GM06990 (cell line): ENCODE results near the gene FCRLA.
"Not testable (repeated sequence)": the region's sequence is repeated elsewhere in the genome, so short reads cannot be mapped to it uniquely, and the experiment has no call there.

Source experiments
- DNase-seq: peaks from one replicate; pipeline ENCODE4 v3.0.0-alpha.2; 2011; ENCODE audit not compliant: insufficient read length; ENCODE audit errors: extremely low read depth
- H3K27me3 ChIP-seq: replicated peaks from 2 replicates; pipeline ENCODE4 v1.6.0; 2011; ENCODE audit warnings: low read length; ENCODE audit not compliant: control insufficient read depth, insufficient read depth
- H3K36me3 ChIP-seq: 2 replicates; pipeline ENCODE4 v1.5.1; 2011; ENCODE audit warnings: low read length; ENCODE audit not compliant: control insufficient read depth, insufficient read depth
- H3K4me3 ChIP-seq: replicated peaks from 2 replicates; pipeline ENCODE4 v1.5.1; 2011; ENCODE audit warnings: low read depth, mild to moderate bottlenecking, control low read depth, low read length
- TF ChIP-seq, protein P1 (sequence below): IDR thresholded peaks from 2 replicates; pipeline ENCODE4 v1.5.1; 2011; ENCODE audit warnings: low read length, control low read depth, mild to moderate bottlenecking, inconsistent platforms; ENCODE audit not compliant: insufficient read depth, poor library complexity, severe bottlenecking

FCRLA gene

GRCh38 chr1:161676441-161676840 is 30.6 kb upstream of the FCRLA start:
- TF ChIP-seq, protein P1, sequence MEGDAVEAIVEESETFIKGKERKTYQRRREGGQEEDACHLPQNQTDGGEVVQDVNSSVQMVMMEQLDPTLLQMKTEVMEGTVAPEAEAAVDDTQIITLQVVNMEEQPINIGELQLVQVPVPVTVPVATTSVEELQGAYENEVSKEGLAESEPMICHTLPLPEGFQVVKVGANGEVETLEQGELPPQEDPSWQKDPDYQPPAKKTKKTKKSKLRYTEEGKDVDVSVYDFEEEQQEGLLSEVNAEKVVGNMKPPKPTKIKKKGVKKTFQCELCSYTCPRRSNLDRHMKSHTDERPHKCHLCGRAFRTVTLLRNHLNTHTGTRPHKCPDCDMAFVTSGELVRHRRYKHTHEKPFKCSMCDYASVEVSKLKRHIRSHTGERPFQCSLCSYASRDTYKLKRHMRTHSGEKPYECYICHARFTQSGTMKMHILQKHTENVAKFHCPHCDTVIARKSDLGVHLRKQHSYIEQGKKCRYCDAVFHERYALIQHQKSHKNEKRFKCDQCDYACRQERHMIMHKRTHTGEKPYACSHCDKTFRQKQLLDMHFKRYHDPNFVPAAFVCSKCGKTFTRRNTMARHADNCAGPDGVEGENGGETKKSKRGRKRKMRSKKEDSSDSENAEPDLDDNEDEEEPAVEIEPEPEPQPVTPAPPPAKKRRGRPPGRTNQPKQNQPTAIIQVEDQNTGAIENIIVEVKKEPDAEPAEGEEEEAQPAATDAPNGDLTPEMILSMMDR = no peak
- Histone ChIP-seq H3K27me3 (no peaks in the 10 kb centered on the region), H3K36me3 (peaks cover 4% of the 10 kb centered on the region), H3K4me3 (no peak overlapping the region)
- DNase-seq = no peak

- TF ChIP-seq, protein P1 = no peak
- Histone ChIP-seq H3K36me3 (peaks cover 3% of the 10 kb centered on the region), H3K4me3 (no peak overlapping the region), H3K27me3 (no peaks in the 10 kb centered on the region)
- no peak for DNase-seq
Measured at GRCh38 chr1:161676958-161677689, 29.9 kb upstream of the FCRLA start.

GRCh38 chr1:161678500-161678899 is 28.5 kb upstream of the FCRLA start:
- TF ChIP-seq, protein P1 = no peak
- no peak for DNase-seq

DNA sequence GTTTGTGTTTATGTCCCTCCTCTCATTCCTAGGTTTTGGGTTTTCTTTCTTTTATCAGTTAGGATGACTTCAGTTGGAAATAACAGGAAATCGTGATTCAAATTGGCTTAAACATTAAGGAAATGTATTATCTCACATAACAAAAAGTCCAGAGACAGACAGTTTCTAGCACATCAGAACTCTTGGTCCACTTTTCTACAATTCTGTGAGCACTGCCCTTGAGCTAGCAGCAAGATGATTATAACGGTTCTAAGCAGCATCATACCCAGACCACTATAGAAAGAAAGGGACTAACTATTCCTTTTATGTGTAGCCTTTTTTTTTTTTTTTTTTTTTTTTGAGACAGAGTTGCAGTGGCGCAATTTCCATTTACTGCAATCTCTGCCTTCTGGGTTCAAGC is 25.1 kb upstream of the FCRLA start:
- no peak overlapping the region for H3K4me3 ChIP-seq
- H3K36me3 ChIP-seq = no peaks in the 10 kb centered on the region; the same call in 1 of the 2 replicates
- no peak for DNase-seq
- H3K27me3 ChIP-seq = no peaks in the 10 kb centered on the region
- TF ChIP-seq, protein P1 = no peak

More at GRCh38 chr1:161678500-161678899, 28.5 kb upstream of the FCRLA start:
- peaks cover 1% of the 10 kb centered on the region for H3K36me3 ChIP-seq
- H3K27me3 ChIP-seq = no peaks in the 10 kb centered on the region
- H3K4me3 ChIP-seq = no peak overlapping the region

DNA sequence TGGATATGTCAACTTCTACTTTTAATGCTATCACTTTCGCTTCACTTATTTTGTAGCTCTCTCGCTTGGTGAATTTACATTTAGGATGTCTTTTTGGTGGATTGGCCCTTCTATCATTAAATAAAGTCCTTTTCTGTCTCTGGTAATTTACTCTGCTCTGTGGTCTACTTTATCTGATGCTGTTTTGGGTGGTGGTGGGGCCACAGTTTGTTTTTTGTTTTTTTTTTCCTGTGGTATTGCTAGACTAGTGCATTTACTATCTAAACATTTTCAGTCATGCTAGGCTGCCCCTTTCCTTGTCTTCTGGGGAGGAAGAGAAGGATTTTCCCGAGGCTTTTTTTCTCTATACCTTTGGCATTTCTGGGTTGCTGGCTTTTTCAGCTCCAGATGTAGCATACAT is 18.1 kb upstream of the FCRLA start:
- TF ChIP-seq, protein P1 = no peak
- no peaks in the 10 kb centered on the region for H3K36me3 ChIP-seq
- no peak overlapping the region for H3K4me3 ChIP-seq
- DNase-seq = no peak
- H3K27me3 ChIP-seq = no peaks in the 10 kb centered on the region

DNA sequence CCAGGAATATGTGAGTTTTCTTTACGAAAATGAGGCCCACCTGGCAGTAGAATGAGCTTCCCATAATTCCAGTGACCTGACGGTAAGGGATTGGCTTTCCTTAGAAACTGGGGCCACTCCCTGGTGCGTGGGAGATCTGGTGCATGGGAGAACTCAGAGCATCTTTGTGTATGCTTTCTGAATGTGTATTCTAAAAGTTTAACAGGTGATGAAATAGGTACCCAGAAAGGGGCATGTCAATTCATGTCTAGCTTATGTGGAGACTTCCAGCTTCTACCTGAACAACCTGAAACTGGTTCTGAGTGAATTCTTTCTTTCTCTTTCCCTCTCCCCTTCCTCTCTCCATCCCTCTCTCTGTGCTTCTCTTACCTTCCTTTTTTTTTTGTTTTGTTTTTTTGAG is 15.2 kb upstream of the FCRLA start:
- Histone ChIP-seq H3K36me3 (no peaks in the 10 kb centered on the region), H3K4me3 (no peak overlapping the region), H3K27me3 (no peaks in the 10 kb centered on the region)
- TF ChIP-seq, protein P1 = no peak
- no peak for DNase-seq

- not testable (repeated sequence) for DNase-seq, H3K27me3 ChIP-seq, H3K4me3 ChIP-seq, H3K36me3 ChIP-seq
Measured at GRCh38 chr1:161693020-161693712, 13.9 kb upstream of the FCRLA start.

GRCh38 chr1:161698302-161698701 is 8.7 kb upstream of the FCRLA start:
- H3K27me3 ChIP-seq, DNase-seq, H3K4me3 ChIP-seq, H3K36me3 ChIP-seq: not testable (repeated sequence)
